Karpas-422 (cell line): ENCODE results near the gene SAMD8. TPM values are rescaled to one million over a fixed set of nuclear protein-coding genes. Genes with fewer than 3 reads are reported as not detected.
"Not testable (repeated sequence)": the region's sequence is repeated elsewhere in the genome, so short reads cannot be mapped to it uniquely, and the experiment has no call there.

Experiments used
- DNase-seq: peaks from one replicate; pipeline ENCODE4 v3.0.0-alpha.2; 2015
- H2AFZ ChIP-seq: fragments of 200-600 bp; sonication (generic); 2 replicates; pipeline ENCODE4 v1.6.1; 2014; ENCODE audit warnings: antibody characterized with exemption, low read length, mixed read lengths
- H3K27ac ChIP-seq: fragments of 200-600 bp; sonication (generic); 2 replicates; pipeline ENCODE4 v1.5.1; 2014; ENCODE audit warnings: mild to moderate bottlenecking, low read length, moderate library complexity
- H3K27me3 ChIP-seq: fragments of 200-600 bp; sonication (generic); 2 replicates; pipeline ENCODE4 v1.6.1; 2014; ENCODE audit warnings: low read length, mixed read lengths
- H3K36me3 ChIP-seq: fragments of 200-600 bp; sonication (generic); 2 replicates; pipeline ENCODE4 v1.6.1; 2014; ENCODE audit warnings: low read length, mixed read lengths; ENCODE audit not compliant: insufficient read depth
- H3K4me1 ChIP-seq: fragments of 200-600 bp; sonication (generic); 2 replicates; pipeline ENCODE4 v1.6.1; 2014; ENCODE audit warnings: mild to moderate bottlenecking, low read length, mixed read lengths
- H3K4me2 ChIP-seq: fragments of 200-600 bp; sonication (generic); 2 replicates; pipeline ENCODE4 v1.6.1; 2014; ENCODE audit warnings: low read length, low read depth, mild to moderate bottlenecking; ENCODE audit not compliant: poor library complexity, severe bottlenecking
- H3K4me3 ChIP-seq: fragments of 200-600 bp; sonication (generic); 2 replicates; pipeline ENCODE4 v1.5.1; 2014; ENCODE audit warnings: mild to moderate bottlenecking, antibody characterized with exemption, low read length, mixed read lengths
- H3K79me2 ChIP-seq: fragments of 200-600 bp; sonication (generic); 2 replicates; pipeline ENCODE4 v1.6.1; 2014; ENCODE audit warnings: mild to moderate bottlenecking, low read length, mixed read lengths
- H3K9ac ChIP-seq: fragments of 200-600 bp; sonication (generic); 2 replicates; pipeline ENCODE4 v1.6.0; 2014; ENCODE audit warnings: low read length
- H3K9me2 ChIP-seq: fragments of 200-600 bp; sonication (generic), shearing (Covaris generic); replicated peaks from 2 replicates; pipeline ENCODE4 v1.6.0; 2014; ENCODE audit warnings: mild to moderate bottlenecking, low read length, moderate library complexity; ENCODE audit not compliant: insufficient read depth
- H3K9me3 ChIP-seq: fragments of 300-700, 200-600 bp; sonication (generic); 2 replicates; pipeline ENCODE4 v1.6.1; 2014; ENCODE audit warnings: low read length, mixed read lengths
- H4K20me1 ChIP-seq: fragments of 200-600 bp; sonication (generic); 2 replicates; pipeline ENCODE4 v1.6.1; 2014; ENCODE audit warnings: mild to moderate bottlenecking, antibody characterized with exemption, low read length, low read depth; ENCODE audit not compliant: insufficient read depth
- total RNA-seq: library from RNA; depleted of rRNA; stranded (reverse); fragments of >200 nt; shearing (Covaris generic); gene quantifications from 2 replicates; pipeline ENCODE4 v1.2.3, GENCODE V29; 2014; ENCODE audit warnings: low replicate concordance

SAMD8 gene
- total RNA-seq, 1 experiment from 2014 or later = 18.8 TPM

DNA sequence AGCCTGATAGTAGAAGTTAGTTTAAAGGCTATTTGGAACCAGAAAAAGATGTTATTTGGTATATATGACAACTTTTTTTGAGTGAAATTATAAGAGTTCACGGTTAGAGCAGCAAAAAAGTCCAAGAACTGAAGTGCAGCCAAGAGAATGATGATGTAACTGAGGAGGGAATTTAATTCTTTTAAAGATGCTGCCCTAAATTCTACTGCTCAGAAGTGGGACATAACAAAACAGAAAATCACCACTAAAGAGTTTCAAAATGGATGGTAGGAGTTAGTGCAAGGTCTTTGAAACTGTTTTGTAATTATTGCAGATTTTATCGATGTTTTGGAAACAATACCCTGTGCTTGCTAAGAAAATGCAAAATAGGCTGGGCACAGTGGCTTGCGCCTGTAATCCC is 6.5 kb downstream of the SAMD8 start:
- H3K27me3 ChIP-seq = no peaks in the 10 kb centered on the region
- no peak overlapping the region for H2AFZ ChIP-seq
- H3K9ac ChIP-seq = no peak overlapping the region
- H3K36me3 ChIP-seq = peaks cover 5% of the 10 kb centered on the region; the same call in 1 of the 2 replicates
- H3K9me3 ChIP-seq = no peaks in the 10 kb centered on the region
- H3K9me2 ChIP-seq = no peaks in the 10 kb centered on the region
- peaks cover 8% of the 10 kb centered on the region for H3K4me1 ChIP-seq
- no peak for DNase-seq
- H3K4me3 ChIP-seq = no peak overlapping the region
- H3K27ac ChIP-seq = no peak overlapping the region
- peaks cover 98% of the 10 kb centered on the region for H3K79me2 ChIP-seq
- peaks cover 17% of the 10 kb centered on the region; the same call in 1 of the 2 replicates for H4K20me1 ChIP-seq
- no peak overlapping the region for H3K4me2 ChIP-seq

DNA sequence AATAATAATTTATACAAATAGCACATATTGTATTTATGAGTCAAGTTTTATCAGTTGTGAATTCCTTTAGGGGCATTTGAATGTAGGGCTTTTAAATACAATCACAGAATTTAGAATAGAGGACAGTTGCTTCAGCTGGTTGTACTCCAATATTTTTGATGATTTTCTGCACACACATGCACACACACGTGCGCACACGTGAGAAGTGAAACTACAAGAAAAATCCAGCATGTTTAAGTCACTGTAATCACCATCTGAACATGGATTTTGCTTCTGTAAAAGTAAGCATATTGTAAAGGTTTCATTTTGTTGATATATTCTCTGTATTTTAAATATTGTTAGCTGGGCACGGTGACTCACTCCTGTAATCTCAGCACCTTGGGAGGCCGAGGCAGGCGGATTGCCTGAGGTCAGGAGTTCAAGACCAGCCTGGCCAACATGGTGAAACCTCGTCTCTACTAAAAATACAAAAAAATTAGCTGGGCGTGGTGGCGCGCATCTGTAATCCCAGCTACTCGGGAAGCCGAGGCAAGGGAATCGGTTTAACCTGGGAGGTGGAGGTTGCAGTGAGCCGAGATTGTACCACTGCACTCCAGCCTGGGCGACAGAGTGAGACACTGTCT is 8.1 kb downstream of the SAMD8 start:
- H3K9ac ChIP-seq, H3K9me2 ChIP-seq, DNase-seq, H3K4me2 ChIP-seq, H3K4me3 ChIP-seq, H2AFZ ChIP-seq, H3K9me3 ChIP-seq, H3K27ac ChIP-seq, H3K27me3 ChIP-seq, H3K4me1 ChIP-seq, H3K36me3 ChIP-seq: not testable (repeated sequence)
- H3K79me2 ChIP-seq = peaks cover 97% of the 10 kb centered on the region
- H4K20me1 ChIP-seq = peaks cover 16% of the 10 kb centered on the region; the same call in 1 of the 2 replicates

DNA sequence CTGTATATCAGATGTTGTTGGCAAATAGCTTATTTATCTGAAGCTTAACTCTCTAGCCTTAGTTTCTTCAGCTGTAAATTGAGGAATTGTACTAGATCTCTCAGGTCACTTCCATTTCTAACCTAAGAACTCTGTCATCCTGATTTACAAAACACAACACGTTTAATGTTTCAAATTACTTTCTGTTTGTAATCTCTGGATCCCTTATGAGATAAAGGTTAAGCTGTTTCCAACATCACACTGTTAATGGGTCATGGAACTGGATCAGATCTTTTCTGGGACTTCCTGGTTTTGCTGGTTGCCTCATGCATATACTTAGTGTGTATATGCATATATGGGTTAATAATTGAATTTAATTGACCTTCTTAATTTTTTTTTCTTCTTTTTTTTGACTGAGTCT is 9.9 kb downstream of the SAMD8 start:
- H3K4me3 ChIP-seq = no peak overlapping the region
- H3K9ac ChIP-seq = no peak overlapping the region
- DNase-seq = no peak
- H3K36me3 ChIP-seq = peaks cover 7% of the 10 kb centered on the region; the same call in 1 of the 2 replicates
- no peak overlapping the region for H3K27ac ChIP-seq
- peaks cover 97% of the 10 kb centered on the region for H3K79me2 ChIP-seq
- H3K27me3 ChIP-seq = no peaks in the 10 kb centered on the region
- peaks cover 3% of the 10 kb centered on the region for H3K4me1 ChIP-seq
- H4K20me1 ChIP-seq = peaks cover 9% of the 10 kb centered on the region; the same call in 1 of the 2 replicates
- H3K4me2 ChIP-seq = no peak overlapping the region
- H3K9me3 ChIP-seq = no peaks in the 10 kb centered on the region
- no peaks in the 10 kb centered on the region for H3K9me2 ChIP-seq
- H2AFZ ChIP-seq = no peak overlapping the region

DNA sequence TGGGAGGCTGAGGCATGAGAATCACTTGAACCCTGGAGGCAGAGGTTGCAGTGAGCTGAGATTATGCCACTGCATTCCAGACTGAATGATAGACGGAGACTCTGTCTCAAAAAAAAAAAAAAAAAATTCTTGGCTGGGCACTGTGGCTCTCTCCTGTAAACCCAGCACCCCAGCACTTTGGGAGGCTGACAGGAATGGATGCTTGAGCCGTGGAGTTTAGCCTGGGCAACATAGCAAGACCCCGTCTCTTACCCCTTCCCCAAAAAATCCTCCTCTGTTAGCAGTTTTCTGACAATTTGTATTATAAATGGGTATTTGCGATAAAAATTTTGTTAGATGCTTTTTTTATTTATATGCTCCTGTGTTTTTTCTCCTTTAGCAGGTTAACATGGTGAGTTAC is 11.0 kb downstream of the SAMD8 start:
- peaks cover 11% of the 10 kb centered on the region; the same call in 1 of the 2 replicates for H3K36me3 ChIP-seq
- H3K27me3 ChIP-seq = no peaks in the 10 kb centered on the region
- peaks cover 97% of the 10 kb centered on the region for H3K79me2 ChIP-seq
- H3K27ac ChIP-seq = no peak overlapping the region
- DNase-seq = no peak
- no peak overlapping the region for H3K9ac ChIP-seq
- no peaks in the 10 kb centered on the region for H3K9me2 ChIP-seq
- H3K9me3 ChIP-seq = no peaks in the 10 kb centered on the region
- no peak overlapping the region for H3K4me2 ChIP-seq
- H3K4me3 ChIP-seq = no peak overlapping the region
- H2AFZ ChIP-seq = no peak overlapping the region
- H3K4me1 ChIP-seq = peaks cover 14% of the 10 kb centered on the region
- H4K20me1 ChIP-seq = peaks cover 9% of the 10 kb centered on the region; the same call in 1 of the 2 replicates

DNA sequence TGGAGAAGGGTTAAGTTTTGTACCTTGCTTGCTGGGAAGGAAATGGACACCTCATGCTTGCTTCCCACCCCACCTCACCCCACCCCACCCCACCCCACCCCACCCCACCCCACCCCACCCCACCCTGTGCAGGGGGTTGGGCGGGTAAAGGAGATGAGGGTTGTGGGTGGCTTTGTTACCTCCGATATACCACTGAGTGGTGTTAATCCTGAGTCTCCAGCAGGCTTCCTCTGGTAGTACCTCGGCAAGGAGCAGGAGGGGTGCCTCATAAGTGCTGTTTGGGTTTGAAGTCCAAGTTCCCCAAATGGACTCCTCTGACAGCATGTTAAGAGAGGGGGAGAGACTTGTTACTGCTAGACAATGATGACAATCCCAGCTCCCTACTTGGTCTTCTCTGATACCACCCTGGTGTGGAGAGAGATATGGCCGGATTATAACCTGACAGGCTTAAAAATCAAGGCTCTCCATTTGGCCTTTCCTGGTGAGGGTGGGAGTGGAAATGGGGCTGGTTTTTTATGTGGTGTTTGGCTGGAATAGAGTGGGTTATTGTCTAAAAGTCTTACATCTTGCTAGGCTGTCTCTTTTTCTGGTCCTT is 11.7 kb downstream of the SAMD8 start:
- Histone ChIP-seq H3K9me3 (no peaks in the 10 kb centered on the region), H2AFZ (no peak overlapping the region), H3K36me3 (peaks cover 14% of the 10 kb centered on the region; the same call in 1 of the 2 replicates), H3K27ac (no peak overlapping the region), H3K9ac (no peak overlapping the region), H3K4me1 (peaks cover 17% of the 10 kb centered on the region), H3K4me3 (no peak overlapping the region), H3K79me2 (peaks cover 96% of the 10 kb centered on the region), H3K9me2 (no peaks in the 10 kb centered on the region), H3K4me2 (no peak overlapping the region), H3K27me3 (no peaks in the 10 kb centered on the region), H4K20me1 (peaks cover 9% of the 10 kb centered on the region; the same call in 1 of the 2 replicates)
- DNase-seq = no peak

DNA sequence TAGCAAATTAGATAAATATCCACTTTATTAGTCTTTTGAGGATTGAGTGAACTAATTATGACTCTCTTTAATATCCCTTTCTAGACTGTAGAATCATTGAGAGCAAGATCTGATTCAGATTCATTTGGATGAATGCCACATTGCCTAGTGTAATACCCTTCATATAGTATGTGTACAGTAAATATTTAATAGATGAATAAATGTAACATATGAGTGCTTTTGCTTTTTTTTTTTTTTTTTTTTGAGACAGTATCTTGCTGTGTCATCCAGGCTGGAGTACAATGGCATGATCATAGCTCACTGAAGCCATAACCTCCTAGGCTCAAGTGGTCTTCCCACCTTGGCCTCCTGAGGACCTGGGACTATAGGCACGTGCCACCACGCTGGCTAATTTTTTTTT is 14.8 kb downstream of the SAMD8 start:
- Histone ChIP-seq H3K4me1 (peaks cover 20% of the 10 kb centered on the region), H3K4me2 (no peak overlapping the region), H3K4me3 (no peak overlapping the region), H3K36me3 (peaks cover 19% of the 10 kb centered on the region; the same call in 1 of the 2 replicates), H3K9ac (no peak overlapping the region), H4K20me1 (0 out of 2 replicates have a peak, but pooled peaks cover 5% of the 10 kb centered on the region), H3K9me3 (no peaks in the 10 kb centered on the region), H3K79me2 (peaks cover 97% of the 10 kb centered on the region), H3K27me3 (no peaks in the 10 kb centered on the region), H2AFZ (no peak overlapping the region), H3K9me2 (no peaks in the 10 kb centered on the region), H3K27ac (no peak overlapping the region)
- no peak for DNase-seq

DNA sequence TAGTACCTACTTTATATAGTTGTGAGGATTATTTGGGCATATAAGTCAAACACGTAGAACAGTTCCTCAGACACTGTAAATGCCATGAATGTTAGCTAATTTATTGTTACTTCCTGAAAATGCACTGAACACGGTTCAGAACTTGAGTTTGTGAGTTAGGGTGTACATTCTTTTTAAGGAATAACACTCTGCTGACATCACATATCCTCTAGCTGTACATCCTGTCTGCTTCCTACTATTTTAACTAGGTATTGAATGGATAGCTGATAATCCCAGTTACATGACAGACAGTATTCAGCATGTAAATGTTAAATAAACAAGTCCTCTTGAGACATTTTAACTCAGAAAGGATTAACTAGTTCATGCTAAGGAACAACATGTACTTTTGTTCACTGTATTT is 16.0 kb downstream of the SAMD8 start:
- Histone ChIP-seq H3K27ac (no peak overlapping the region), H3K27me3 (no peaks in the 10 kb centered on the region), H3K4me1 (peaks cover 20% of the 10 kb centered on the region), H3K9me2 (no peaks in the 10 kb centered on the region), H3K4me2 (no peak overlapping the region), H3K4me3 (no peak overlapping the region), H3K36me3 (peaks cover 19% of the 10 kb centered on the region; the same call in 1 of the 2 replicates), H3K9ac (no peak overlapping the region), H2AFZ (no peak overlapping the region), H3K79me2 (peaks cover 95% of the 10 kb centered on the region), H4K20me1 (0 out of 2 replicates have a peak, but pooled peaks cover 3% of the 10 kb centered on the region), H3K9me3 (no peaks in the 10 kb centered on the region)
- DNase-seq = no peak

DNA sequence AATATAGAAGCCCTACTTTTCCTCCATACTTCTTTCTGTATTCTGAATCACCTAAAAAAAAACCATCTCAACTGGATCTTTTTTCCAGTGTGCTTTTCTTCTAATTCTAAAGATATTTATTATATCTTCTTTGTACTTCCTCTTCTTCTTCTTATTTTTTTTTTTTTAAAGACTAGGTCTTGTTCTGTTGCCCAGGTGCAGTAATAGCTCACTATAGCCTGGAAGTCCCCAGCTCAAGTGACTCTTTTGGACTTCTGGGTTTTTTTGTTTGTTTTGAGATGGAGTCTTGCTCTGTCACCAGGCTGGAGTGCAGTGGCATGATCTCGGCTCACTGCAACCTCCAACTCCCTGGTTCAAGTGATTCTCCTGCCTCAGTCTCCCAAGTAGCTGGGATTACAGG is 17.5 kb downstream of the SAMD8 start:
- Histone ChIP-seq H3K36me3 (peaks cover 20% of the 10 kb centered on the region; the same call in 1 of the 2 replicates), H3K4me1 (peaks cover 20% of the 10 kb centered on the region), H3K79me2 (peaks cover 96% of the 10 kb centered on the region)
- H3K4me2 ChIP-seq, H4K20me1 ChIP-seq, DNase-seq, H3K9me3 ChIP-seq, H3K9ac ChIP-seq, H2AFZ ChIP-seq, H3K9me2 ChIP-seq, H3K27me3 ChIP-seq, H3K27ac ChIP-seq, H3K4me3 ChIP-seq: not testable (repeated sequence)
